Gastrocnemius medialis (tissue), 4 donors: ENCODE measurements around the gene SLC8A3.

Experiments
- POLR2A ChIP-seq, 2 donors: fragments of 450-650 bp; IDR thresholded peaks; one replicate each; pipeline ENCODE4 v1.6.1; 2017; ENCODE audit warnings: antibody characterized with exemption in 2 of 2, mild to moderate bottlenecking in 2 of 2, moderate library complexity in 2 of 2
- TF ChIP-seq, protein P1 (sequence below), 5 experiments: fragments of 450-650 bp in 3 of 5; fragments of 200-600 bp in 2 of 5; sonication (generic) in 2 of 5; IDR thresholded peaks in 4 of 5; conservative IDR thresholded peaks in 1 of 5; 1 replicate in 4 of 5; 2 replicates in 1 of 5; pipeline ENCODE4 v1.5.1; 2016 to 2019; ENCODE audit warnings: antibody characterized with exemption in 5 of 5, mild to moderate bottlenecking in 3 of 5, moderate library complexity in 3 of 5

DNA sequence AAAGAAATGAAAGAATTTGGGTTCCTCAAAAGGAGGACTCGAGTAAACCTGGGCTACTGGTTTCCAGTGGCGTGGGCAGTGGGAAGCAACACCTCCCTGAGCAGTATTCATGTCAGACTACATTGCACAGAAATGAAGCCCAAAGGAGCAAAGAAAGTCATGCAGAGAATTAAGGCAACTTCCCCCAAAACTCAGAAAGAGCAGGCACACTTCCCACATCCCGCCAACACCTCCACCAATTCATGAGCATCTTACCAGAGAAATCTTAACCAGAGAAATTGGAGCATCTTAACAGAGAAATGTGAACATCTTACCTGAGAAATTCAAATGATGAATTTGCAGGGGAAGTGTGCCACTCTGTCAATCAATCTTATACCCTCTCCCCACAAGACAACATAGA lies 36.7 kb downstream of the SLC8A3 start:
- TF ChIP-seq, protein P1, sequence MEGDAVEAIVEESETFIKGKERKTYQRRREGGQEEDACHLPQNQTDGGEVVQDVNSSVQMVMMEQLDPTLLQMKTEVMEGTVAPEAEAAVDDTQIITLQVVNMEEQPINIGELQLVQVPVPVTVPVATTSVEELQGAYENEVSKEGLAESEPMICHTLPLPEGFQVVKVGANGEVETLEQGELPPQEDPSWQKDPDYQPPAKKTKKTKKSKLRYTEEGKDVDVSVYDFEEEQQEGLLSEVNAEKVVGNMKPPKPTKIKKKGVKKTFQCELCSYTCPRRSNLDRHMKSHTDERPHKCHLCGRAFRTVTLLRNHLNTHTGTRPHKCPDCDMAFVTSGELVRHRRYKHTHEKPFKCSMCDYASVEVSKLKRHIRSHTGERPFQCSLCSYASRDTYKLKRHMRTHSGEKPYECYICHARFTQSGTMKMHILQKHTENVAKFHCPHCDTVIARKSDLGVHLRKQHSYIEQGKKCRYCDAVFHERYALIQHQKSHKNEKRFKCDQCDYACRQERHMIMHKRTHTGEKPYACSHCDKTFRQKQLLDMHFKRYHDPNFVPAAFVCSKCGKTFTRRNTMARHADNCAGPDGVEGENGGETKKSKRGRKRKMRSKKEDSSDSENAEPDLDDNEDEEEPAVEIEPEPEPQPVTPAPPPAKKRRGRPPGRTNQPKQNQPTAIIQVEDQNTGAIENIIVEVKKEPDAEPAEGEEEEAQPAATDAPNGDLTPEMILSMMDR (IDR thresholded peaks at IDR 0.05 in 4 of 5, conservative IDR thresholded peaks at IDR 0.05 in 1 of 5) = no peak
- TF ChIP-seq POLR2A (IDR thresholded peaks at IDR 0.05) = no peak
